Umbilical cord (tissue), 2 donors: ENCODE measurements around the gene ACAD11. TPM values are rescaled to one million over a fixed set of nuclear protein-coding genes. Genes with fewer than 3 reads are reported as not detected.

ENCODE experiments used
- DNase-seq: peaks from one replicate; pipeline ENCODE4 v3.0.0-alpha.2; 2015; ENCODE audit warnings: low spot score
- total RNA-seq: library from RNA; depleted of rRNA; stranded (reverse); fragments of >200 nt; gene quantifications from one replicate; pipeline ENCODE4 v1.2.3, GENCODE V29; 2014; ENCODE audit warnings: low replicate concordance; ENCODE audit not compliant: insufficient read depth

Gene ACAD11
- total RNA-seq, 1 donor from 2014 or later = 29.4 TPM

- no peak for DNase-seq
These were observed 146.6 kb downstream of the ACAD11 start for GRCh38 chr3:132513057-132513456.

GRCh38 chr3:132509506-132509905, 150.1 kb downstream of the ACAD11 start:
- no peak for DNase-seq

- no peak for DNase-seq
These were observed 150.5 kb downstream of the ACAD11 start for GRCh38 chr3:132509096-132509495.

Other genes starting within 250 kb of the ACAD11 start
- 73.7 TPM for gene DNAJC13, start 242.3 kb downstream of the ACAD11 start, total RNA-seq
- gene ACKR4, start 62.5 kb downstream of the ACAD11 start, total RNA-seq = 2.6 TPM
- 42.1 TPM for gene UBA5, start 520 bp upstream of the ACAD11 start, total RNA-seq
- gene NPHP3, start 62.6 kb upstream of the ACAD11 start, total RNA-seq = 72.2 TPM